Gastrocnemius medialis (tissue), 4 donors: ENCODE data around the gene DZIP1L. TPM values are rescaled to one million over a fixed set of nuclear protein-coding genes. Genes with fewer than 3 reads are reported as not detected.

Experiments
- ATAC-seq, 2 donors: fragments of 150-250 bp; one replicate each; pipeline ENCODE4 v1.9.1; 2016
- DNase-seq, 2 donors: peaks; one replicate each; pipeline ENCODE4 v3.0.0-alpha.2; 2019
- H3K27ac ChIP-seq, 4 donors: fragments of 200-600 bp; sonication (generic); 1 replicate in 1 of 4; 2 replicates in 3 of 4; pipeline ENCODE4 v1.5.1; 2016 to 2018; ENCODE audit warnings: mild to moderate bottlenecking in 2 of 4, moderate library complexity in 1 of 4
- H3K27me3 ChIP-seq, 3 donors: fragments of 200-600 bp; sonication (generic) in 2 of 3; 1 replicate in 1 of 3; 2 replicates in 2 of 3; pipeline versions ENCODE4 v1.5.1 to v1.6.0; 2016 to 2019; ENCODE audit warnings: mild to moderate bottlenecking in 1 of 3, moderate library complexity in 1 of 3
- H3K36me3 ChIP-seq, 2 donors: fragments of 200-600 bp; sonication (generic) in 1 of 2; one replicate each; pipeline ENCODE4 v1.5.1; 2017 to 2018
- H3K4me1 ChIP-seq, 2 donors: fragments of 200-600 bp; sonication (generic) in 1 of 2; one replicate each; pipeline ENCODE4 v1.5.1; 2016 to 2017; ENCODE audit warnings: mild to moderate bottlenecking in 2 of 2
- H3K4me3 ChIP-seq, 4 donors: fragments of 200-600 bp; sonication (generic) in 3 of 4; 1 replicate in 1 of 4; 2 replicates in 3 of 4; pipeline ENCODE4 v1.5.1; 2016 to 2019; ENCODE audit warnings: mild to moderate bottlenecking in 2 of 4
- H3K9me3 ChIP-seq, 3 donors: fragments of 200-600 bp; sonication (generic) in 2 of 3; 1 replicate in 1 of 3; 2 replicates in 2 of 3; pipeline ENCODE4 v1.5.1; 2016 to 2019
- POLR2A ChIP-seq, 2 donors: fragments of 450-650 bp; IDR thresholded peaks; one replicate each; pipeline ENCODE4 v1.6.1; 2017; ENCODE audit warnings: antibody characterized with exemption in 2 of 2, mild to moderate bottlenecking in 2 of 2, moderate library complexity in 2 of 2
- in situ Hi-C, 4 donors: fragments of 200-750 bp; cut with MboI; loops; one replicate each; pipeline versions ENCODE4 v1.15.0 to v1.8.0; 2017; ENCODE audit warnings: low sequenced_read_pairs in 4 of 4
- intact Hi-C: fragments of 100-400 bp; cut with DNase I; formaldehyde crosslinking; loops from one replicate; pipeline ENCODE4 v1.15.1; 2023; ENCODE audit warnings: low total_unique reads
- total RNA-seq, 4 donors: library from RNA; depleted of rRNA; stranded (reverse); fragments of >200 nt; gene quantifications; one replicate each; pipeline versions ENCODE4 v1.1.0 to v1.2.3, GENCODE V29; 2016
- TF ChIP-seq, protein P1 (sequence below), 5 experiments: fragments of 450-650 bp in 3 of 5; fragments of 200-600 bp in 2 of 5; sonication (generic) in 2 of 5; IDR thresholded peaks in 4 of 5; conservative IDR thresholded peaks in 1 of 5; 1 replicate in 4 of 5; 2 replicates in 1 of 5; pipeline ENCODE4 v1.5.1; 2016 to 2019; ENCODE audit warnings: antibody characterized with exemption in 5 of 5, mild to moderate bottlenecking in 3 of 5, moderate library complexity in 3 of 5

The DZIP1L gene
- total RNA-seq, 4 donors from 2014 or later: 1.1 to 3.3 (median 1.5) TPM

- Histone ChIP-seq H3K4me3 (no peak overlapping the region), H3K27ac (no peak overlapping the region), H3K27me3 (no peaks in the 10 kb centered on the region), H3K36me3 (peaks cover 0 to 4% of the 10 kb centered on the region in 2 donors), H3K9me3 (no peaks in the 10 kb centered on the region), H3K4me1 (no peaks in the 10 kb centered on the region)
- DNase-seq (no peak), ATAC-seq (no peak)
- in situ Hi-C loops: no loop called here
- no peak for TF ChIP-seq POLR2A (IDR thresholded peaks at IDR 0.05)
- TF ChIP-seq, protein P1, sequence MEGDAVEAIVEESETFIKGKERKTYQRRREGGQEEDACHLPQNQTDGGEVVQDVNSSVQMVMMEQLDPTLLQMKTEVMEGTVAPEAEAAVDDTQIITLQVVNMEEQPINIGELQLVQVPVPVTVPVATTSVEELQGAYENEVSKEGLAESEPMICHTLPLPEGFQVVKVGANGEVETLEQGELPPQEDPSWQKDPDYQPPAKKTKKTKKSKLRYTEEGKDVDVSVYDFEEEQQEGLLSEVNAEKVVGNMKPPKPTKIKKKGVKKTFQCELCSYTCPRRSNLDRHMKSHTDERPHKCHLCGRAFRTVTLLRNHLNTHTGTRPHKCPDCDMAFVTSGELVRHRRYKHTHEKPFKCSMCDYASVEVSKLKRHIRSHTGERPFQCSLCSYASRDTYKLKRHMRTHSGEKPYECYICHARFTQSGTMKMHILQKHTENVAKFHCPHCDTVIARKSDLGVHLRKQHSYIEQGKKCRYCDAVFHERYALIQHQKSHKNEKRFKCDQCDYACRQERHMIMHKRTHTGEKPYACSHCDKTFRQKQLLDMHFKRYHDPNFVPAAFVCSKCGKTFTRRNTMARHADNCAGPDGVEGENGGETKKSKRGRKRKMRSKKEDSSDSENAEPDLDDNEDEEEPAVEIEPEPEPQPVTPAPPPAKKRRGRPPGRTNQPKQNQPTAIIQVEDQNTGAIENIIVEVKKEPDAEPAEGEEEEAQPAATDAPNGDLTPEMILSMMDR (IDR thresholded peaks at IDR 0.05 in 4 of 5, conservative IDR thresholded peaks at IDR 0.05 in 1 of 5): no peak
- intact Hi-C loops: no loop called here
These were observed 37.3 kb downstream of the DZIP1L start for GRCh38 chr3:138078096-138078495.

GRCh38 chr3:138072796-138073195 lies 42.6 kb downstream of the DZIP1L start:
- Histone ChIP-seq H3K27ac (no peak overlapping the region), H3K9me3 (no peaks in the 10 kb centered on the region), H3K36me3 (peaks cover 0 to 4% of the 10 kb centered on the region in 2 donors), H3K4me3 (no peak overlapping the region), H3K4me1 (no peaks in the 10 kb centered on the region), H3K27me3 (no peaks in the 10 kb centered on the region)
- DNase-seq (no peak), ATAC-seq (no peak)
- in situ Hi-C loops: loop anchor here in 1 of 4 donors (5.0 kb wide), 1 partner anchor 45 kb away; the partner anchor contains the start of gene DZIP1L
- intact Hi-C loops: no loop called here
- TF ChIP-seq, protein P1 (IDR thresholded peaks at IDR 0.05 in 4 of 5, conservative IDR thresholded peaks at IDR 0.05 in 1 of 5): no peak
- TF ChIP-seq POLR2A (IDR thresholded peaks at IDR 0.05): no peak

DNA sequence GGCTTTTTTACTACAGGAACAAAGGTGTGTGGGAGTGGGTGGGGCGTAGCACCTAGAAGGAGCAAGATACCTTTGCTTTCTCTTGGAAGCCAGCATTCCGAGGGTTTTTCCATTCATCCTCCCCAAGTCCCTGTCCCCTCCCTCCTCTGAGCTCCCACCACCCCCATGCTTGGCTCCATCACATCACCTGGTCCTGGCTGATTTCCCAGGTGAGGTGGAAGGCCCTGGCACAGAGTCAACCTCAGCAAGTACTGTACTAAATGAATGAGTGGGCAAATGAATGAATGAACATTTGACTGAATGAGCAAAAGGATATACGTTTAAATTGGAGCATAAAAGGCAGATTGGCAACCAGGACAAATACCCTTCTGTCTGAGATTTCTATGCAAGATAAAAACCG lies 45.4 kb downstream of the DZIP1L start:
- intact Hi-C loops: no loop called here
- H3K4me1 ChIP-seq: no peaks in the 10 kb centered on the region
- no peaks in the 10 kb centered on the region for H3K36me3 ChIP-seq
- H3K4me3 ChIP-seq: no peak overlapping the region
- ATAC-seq (no peak), DNase-seq (no peak)
- TF ChIP-seq POLR2A (IDR thresholded peaks at IDR 0.05): no peak
- no peaks in the 10 kb centered on the region for H3K9me3 ChIP-seq
- H3K27ac ChIP-seq: no peak overlapping the region
- in situ Hi-C loops: loop anchor here in 1 of 4 donors (5.0 kb wide), 1 partner anchor 47 kb away; the partner anchor contains the start of gene DZIP1L
- H3K27me3 ChIP-seq: no peaks in the 10 kb centered on the region

DNA sequence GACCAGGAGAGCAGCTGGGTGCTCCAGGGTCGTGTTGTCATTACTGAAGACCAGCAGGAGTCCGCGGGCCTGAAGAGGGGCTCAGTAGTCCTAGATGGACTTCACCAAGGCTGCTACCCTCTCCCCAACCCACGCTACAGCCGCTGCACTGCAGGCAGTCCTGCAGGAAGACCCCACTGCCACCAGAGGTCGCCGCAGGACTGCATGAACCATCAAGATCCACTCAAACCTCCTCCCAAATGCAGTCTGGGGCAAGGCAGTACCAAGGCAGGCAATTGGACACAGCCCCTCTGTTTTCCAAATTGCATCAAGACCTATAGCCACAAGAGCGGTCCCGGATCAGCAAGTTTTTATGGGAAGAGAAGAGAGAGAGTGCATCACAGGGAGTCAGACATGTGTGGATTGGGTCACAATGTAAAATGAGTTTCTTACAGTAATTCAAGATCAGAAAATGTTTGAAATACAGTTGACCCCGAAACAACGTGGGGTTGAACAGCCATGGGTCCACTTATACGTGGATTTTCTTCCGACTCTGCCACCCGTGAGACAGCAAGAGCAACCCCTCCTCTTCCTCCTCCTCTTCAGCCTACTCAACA lies 46.7 kb downstream of the DZIP1L start:
- H3K36me3 ChIP-seq: no peaks in the 10 kb centered on the region
- peak; percentile 77 to 85 for ATAC-seq
- intact Hi-C loops: loop anchor here (1.0 kb wide), 1 partner anchor 51 kb away; no protein-coding TSS in a partner anchor
- H3K4me3 ChIP-seq: no peak overlapping the region
- in situ Hi-C loops: loop anchor here in 3 of 4 donors (5.0 to 10.0 kb wide), 2 partner anchors 46 to 49 kb away; partner anchors contain the start of gene DZIP1L (in 3 of the 3)
- no peaks in the 10 kb centered on the region for H3K9me3 ChIP-seq
- H3K27me3 ChIP-seq: no peaks in the 10 kb centered on the region
- H3K27ac ChIP-seq: no peak overlapping the region
- peak; percentile 47 to 53 for DNase-seq
- H3K4me1 ChIP-seq: no peaks in the 10 kb centered on the region
- TF ChIP-seq POLR2A (IDR thresholded peaks at IDR 0.05): no peak
- TF ChIP-seq, protein P1 (IDR thresholded peaks at IDR 0.05 in 4 of 5, conservative IDR thresholded peaks at IDR 0.05 in 1 of 5): peak; percentile 84 to 94 (median 91)

GRCh38 chr3:138068046-138068445 lies 47.4 kb downstream of the DZIP1L start:
- Histone ChIP-seq H3K9me3 (no peaks in the 10 kb centered on the region), H3K36me3 (no peaks in the 10 kb centered on the region), H3K27me3 (no peaks in the 10 kb centered on the region), H3K4me3 (no peak overlapping the region), H3K27ac (no peak overlapping the region), H3K4me1 (no peaks in the 10 kb centered on the region)
- in situ Hi-C loops: loop anchor here in 3 of 4 donors (5.0 to 10.0 kb wide), 2 partner anchors 47 to 49 kb away; partner anchors contain the start of gene DZIP1L (in 3 of the 3)
- TF ChIP-seq, protein P1 (IDR thresholded peaks at IDR 0.05 in 4 of 5, conservative IDR thresholded peaks at IDR 0.05 in 1 of 5): no peak
- no peak for TF ChIP-seq POLR2A (IDR thresholded peaks at IDR 0.05)
- intact Hi-C loops: loop anchor here (1.0 kb wide), 1 partner anchor 51 kb away; no protein-coding TSS in a partner anchor
- no peak for DNase-seq
- no peak for ATAC-seq
